NCI-H2081 treated with DMSO at 0.1 percent for 48 hours (cell line): ENCODE measurements around the gene BRCA1.
"Not testable (repeated sequence)": the region's sequence is repeated elsewhere in the genome, so short reads cannot be mapped to it uniquely, and the experiment has no call there.

Experiments
- DNase-seq: peaks from one replicate; lab custom pipeline; 2025; lab: John Stamatoyannopoulos, UW

BRCA1 gene

DNA sequence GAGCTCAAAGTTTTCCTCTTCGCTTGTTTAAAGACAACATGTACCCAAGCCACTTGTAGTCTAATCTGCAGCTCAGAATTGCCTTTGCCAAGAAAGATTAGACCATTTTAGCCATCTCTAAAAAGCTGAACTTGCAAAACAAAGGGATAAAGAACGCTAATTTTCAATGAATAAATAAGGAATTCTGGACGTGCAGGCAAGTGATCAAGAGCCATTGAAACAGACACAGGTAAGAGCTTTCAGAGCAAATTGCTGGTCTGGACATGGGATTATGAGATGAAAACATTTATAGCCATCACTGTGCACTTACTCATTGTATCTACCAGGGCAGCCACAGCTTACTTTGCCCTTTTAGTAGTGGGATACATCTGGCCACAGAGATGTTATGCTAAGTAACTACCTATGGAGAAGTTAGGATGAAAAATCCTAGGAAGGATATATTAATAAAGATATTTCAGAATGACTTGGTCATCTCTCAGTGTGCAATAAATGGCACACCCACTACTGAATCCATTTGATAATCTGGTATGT lies 55.7 kb downstream of the BRCA1 start:
- no peak for DNase-seq

DNA sequence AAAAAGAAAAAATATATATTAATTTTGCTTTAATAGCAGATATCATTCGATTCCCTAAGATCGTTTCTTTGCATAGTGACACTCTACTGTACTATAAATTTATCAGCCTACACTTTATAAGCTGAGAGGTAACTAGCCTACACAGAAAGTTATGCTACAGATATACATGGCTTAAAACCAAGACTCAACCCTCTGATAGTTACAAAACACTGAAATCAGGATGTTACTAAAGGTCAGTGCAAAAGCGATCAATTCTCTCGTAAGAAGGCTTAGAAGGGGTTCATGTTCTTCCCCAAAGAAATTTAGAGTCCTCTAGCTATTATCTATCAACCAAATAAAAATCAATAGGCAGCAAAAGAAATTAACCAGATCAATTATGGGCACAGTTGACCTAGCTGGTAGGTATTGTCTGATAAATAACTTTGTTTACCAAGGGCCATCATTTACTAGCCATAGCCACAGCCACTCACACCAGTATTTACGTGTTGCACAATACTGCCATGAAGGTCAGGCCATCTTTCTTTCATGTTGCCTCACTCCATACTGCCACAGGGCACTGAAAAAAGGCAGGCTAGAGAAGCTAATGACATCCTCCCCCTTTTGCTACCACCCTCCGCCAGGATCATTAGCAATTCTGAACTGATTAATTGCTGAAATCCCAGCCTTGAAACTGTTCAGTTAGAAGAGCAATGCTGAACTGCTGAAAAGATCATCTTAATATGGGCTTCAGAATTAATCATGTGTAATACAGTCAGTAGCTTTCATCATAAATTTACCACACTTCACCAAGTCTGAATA lies 56.4 kb downstream of the BRCA1 start:
- DNase-seq = no peak

DNA sequence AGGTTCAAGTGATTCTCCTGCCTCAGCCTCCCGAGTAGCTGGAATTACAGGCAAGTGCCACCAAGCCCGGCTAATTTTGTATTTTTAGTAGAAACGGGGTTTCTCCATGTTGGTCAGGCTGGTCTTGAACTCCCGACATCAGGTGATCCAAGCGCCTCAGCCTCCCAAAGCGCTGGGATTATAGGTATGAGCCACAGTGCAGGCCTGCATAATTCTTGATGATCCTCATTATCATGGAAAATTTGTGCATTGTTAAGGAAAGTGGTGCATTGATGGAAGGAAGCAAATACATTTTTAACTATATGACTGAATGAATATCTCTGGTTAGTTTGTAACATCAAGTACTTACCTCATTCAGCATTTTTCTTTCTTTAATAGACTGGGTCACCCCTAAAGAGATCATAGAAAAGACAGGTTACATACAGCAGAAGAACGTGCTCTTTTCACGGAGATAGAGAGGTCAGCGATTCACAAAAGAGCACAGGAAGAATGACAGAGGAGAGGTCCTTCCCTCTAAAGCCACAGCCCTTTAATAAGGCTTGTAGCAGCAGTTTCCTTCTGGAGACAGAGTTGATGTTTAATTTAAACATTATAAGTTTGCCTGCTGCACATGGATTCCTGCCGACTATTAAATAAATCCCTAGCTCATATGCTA lies 62.1 kb downstream of the BRCA1 start:
- no peak for DNase-seq

DNA sequence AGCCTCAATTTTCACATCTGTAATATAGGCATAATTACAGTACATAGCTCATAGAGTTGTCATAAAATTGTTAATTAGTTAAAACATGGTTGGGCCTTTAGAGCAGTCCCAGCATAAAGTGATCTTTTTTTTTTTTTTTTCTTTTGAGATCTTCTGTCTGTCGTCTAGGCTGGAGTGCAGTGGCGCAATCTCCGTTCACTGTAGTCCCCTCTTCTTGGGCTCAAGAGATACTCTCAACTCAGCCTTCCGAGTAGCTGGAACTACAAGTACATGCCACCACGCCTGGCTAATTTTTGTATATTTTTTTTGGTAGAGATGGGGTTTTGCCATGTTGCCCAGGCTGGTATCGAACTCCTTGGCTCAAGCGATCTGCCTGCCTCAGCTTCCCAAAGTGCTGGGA lies 69.1 kb downstream of the BRCA1 start:
- no peak for DNase-seq

DNA sequence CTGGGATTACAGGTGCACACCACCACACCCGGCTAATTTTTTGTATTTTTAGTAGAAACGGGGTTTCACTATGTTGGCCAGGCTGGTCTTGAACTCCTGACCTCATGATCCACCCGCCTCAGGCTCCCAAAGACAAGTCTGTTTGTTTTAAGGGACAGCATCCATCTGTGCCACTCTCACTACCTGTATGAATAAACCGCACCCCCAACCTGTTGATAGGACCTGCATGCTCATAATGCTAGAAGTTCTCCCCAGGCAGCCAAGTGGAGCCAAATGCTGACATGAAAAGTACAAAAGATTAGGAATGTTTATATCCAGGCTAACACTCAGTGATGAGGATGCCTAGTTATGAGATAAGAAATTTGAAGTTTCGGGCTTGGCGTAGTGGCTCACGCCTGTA lies 72.2 kb downstream of the BRCA1 start:
- DNase-seq = not testable (repeated sequence)

DNA sequence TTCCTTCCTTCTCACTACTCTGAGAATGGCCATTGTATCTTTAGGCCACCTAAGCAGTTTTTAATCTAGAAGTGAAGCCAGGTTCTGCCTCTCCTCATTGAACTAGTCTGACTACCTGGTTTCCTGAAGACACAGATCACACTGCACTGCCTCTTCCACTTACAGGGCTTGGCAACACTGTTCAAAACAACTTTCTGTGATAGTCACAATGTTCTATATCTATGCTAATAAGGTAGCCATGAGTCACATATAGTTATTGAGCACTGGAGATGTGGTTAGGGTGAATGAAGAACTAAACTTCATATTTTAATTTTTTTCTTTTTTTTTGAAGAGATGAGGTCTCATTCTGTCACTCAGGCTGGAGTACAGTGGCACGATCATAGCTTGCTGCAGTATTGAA lies 73.2 kb downstream of the BRCA1 start:
- DNase-seq = no peak

DNA sequence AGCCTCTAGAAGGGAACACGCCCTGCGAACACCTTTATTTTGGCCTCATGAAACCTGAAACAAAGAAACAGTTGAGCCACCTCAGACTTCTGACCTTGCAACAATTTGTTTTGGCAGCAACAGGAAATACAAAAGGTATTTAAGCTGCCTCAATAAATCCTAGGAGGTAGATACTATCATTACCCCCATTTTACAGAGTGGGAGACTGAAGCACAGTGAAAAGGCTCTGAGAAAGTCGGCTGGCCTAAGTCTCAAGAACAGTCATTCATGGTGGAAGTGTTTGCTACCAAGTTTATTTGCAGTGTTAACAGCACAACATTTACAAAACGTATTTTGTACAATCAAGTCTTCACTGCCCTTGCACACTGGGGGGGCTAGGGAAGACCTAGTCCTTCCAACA lies 81.1 kb downstream of the BRCA1 start:
- no peak for DNase-seq

DNA sequence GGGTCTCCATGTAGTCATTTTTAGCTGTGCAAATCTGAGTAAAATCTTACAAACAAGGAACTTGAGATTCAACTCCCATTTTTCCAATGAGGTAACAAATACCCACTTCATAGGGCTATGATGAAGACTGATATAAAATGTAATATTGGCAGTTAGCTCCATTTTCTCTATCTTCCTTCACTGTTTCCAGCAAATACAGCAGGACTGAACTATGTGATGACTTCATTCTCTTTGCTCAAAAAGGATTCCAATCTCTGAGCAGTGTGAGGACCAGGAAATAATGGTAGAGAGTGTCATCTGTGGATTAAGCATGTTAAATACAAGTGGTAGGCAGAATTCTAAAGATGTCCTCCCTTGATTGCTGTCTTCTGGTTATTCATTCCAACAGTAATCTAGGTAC lies 81.9 kb downstream of the BRCA1 start:
- DNase-seq = no peak

DNA sequence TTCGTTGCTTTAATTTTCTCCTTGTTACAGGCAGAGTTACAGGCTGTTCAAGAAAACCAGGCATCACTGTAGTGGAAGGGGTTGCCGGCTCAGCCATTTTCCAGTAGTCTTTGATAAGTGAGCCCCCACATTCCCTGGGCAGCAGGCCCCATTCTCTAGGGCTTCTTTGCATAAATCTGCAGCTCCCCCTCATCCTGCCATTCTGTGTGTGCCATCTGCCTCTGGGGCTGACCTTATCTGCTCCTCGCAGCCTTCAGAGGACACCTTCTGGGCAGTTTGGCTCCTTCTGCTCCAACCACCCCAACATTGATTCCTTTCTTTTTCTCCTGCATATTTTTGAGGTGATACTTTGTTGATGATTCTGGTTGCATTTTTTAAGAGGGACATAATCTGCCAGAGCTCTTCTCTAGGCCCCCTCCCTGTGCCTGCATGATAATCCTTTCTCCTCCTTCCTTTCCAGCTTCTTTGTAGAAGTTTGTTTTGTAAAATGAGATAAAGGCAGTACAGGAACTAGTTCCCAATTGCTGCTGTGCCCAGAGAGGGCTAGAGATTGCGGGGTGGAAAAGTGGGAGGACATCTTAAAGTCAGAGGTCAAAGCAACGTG lies 83.0 kb downstream of the BRCA1 start:
- DNase-seq = no peak

DNA sequence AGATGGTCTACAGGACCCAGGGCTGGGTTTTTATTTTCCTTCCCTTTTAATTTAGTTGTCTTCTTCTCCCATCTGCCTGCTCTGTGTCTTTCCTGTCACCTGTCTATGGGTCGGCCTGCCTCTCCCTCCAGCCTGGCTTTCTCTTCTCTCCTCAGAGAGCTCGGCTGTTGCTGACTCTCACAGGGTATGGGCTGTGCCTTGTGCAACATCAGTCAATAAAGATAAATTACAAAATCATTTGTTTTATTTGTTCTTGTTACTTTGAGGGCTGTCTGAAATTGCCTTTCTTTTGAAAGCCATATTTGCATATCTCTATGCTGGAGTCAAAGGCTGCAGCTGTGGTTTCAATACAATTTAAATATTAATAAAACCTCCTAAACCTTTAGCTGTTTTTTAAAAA lies 84.5 kb downstream of the BRCA1 start:
- DNase-seq = no peak

DNA sequence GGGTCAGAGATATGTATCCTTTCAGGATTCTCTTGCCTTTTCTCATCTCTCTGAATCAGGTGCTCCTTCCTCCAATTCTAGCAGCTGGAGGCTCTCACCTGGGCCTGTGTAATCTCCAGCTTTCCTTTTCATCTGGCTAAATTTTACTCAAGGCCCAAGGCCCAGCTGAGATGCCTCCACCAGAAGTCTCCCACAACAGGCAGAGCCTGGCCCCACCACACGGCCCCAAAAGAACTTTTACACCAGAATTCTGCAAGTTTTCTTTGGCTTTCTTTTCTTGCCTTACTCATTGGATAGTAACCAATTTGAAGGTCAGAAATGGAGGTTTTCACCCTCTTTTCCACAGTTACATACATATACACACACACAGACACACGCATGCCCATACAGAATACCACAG lies 85.5 kb downstream of the BRCA1 start:
- no peak for DNase-seq

DNA sequence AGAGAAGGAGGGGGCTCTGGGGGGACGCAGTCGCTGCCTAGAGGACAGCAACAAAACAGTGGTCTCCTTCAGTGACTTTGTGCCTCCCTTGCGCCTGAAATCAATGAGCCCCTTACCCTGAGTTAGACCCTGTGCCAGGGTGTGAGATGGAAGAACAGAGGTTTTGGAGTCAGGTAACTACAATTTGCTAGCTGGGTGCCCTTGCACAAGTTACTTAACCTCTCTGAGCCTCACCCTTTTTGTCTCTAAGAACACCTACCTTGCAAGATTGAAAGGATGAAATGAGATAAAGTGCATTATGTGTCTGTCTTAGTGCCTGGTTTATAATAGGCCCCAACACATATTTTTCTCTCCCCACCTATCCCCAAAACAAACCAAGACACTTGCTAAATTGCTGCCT lies 90.3 kb downstream of the BRCA1 start:
- DNase-seq = no peak

DNA sequence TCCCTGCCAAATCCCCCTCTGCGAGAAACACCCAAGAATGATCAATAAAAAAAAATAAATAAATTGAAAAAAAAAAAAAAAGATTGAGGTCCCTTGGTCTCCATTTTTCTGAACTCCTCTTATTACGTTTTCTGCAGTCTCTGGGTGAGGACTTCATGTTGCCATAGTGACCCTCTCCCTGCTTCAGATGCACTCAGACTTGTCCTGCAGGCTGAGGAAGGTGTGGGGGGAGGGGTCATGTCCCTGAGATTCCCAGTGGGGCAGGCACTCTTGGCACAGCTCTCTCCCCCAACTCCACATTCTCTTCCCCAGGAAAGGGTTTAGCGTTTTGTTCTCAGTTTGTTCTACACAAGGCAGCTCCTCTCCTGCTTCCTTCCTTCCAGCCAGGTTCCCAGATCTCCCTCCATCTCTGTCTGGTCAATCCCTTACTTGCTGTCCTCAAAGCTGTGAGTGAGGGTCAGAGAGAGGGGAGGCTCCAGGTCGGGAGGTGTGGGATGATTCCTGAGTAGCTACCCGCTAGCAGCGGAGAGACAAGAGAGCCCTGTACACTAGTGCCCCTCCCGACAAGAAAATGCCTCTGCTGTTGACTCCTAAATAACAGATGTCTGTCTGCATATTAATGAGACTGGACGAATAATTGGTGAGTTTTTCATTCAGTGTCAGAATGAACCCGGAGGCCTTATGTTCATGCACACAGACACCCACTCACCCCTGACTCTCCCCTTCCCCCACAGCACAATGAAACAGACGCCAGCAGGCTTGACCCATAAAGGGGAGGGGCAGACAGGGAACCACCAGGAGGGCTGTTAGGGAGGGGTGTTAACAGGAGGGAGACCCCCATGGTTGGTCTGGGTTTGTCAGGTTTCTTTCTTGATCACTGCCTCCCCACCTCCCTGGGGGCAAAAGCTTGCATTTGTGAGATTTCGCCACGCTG lies 90.9 kb downstream of the BRCA1 start:
- DNase-seq = no peak

DNA sequence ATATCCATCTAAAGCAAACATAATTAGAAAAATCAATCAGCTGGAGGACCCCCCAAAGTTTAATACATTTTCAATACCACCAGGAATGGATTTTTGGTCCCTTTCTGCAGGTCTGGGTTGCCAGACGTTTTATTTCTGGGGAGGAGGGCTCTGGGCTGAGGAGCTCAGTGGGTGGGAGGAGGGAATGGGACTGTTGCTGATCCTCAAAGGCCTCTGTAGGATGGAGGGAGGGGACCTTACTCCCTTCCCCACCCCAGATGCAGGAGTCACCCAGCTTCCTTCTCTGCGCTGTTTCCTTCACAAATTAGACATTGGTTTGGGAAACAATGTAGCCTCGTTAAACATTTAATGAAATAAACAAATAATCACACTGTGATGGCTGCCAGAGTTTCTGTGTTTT lies 93.5 kb downstream of the BRCA1 start:
- no peak for DNase-seq

DNA sequence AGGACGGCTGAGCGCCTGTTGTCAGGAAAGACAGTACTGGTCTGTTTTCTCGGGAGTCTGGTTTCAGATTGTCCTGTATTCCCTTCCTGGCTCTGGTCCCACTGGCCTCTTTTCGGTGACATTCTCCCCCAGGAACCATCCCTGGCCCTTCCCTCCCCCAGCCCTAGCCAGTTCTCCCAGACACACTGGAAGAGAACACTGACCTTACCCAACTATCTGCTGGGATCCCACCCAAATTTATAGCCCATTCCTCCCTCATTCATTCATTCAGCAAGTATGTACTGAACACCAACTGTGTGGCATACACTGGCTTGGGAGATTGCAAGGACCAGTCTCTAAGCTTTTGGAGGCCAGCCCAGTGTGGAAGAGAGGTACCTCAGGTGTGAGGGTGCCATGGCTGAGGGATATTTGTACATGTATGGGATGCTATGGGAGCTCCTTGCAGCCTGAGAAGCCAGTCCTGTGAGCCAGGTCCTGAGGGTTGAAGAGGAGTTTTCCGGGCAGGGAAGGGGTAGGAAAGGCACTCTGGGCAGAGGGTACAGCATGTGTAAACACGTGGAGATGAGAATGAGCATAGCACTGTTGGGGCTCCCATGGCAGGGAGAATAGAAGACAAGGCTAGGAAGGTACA lies 94.9 kb downstream of the BRCA1 start:
- no peak for DNase-seq

DNA sequence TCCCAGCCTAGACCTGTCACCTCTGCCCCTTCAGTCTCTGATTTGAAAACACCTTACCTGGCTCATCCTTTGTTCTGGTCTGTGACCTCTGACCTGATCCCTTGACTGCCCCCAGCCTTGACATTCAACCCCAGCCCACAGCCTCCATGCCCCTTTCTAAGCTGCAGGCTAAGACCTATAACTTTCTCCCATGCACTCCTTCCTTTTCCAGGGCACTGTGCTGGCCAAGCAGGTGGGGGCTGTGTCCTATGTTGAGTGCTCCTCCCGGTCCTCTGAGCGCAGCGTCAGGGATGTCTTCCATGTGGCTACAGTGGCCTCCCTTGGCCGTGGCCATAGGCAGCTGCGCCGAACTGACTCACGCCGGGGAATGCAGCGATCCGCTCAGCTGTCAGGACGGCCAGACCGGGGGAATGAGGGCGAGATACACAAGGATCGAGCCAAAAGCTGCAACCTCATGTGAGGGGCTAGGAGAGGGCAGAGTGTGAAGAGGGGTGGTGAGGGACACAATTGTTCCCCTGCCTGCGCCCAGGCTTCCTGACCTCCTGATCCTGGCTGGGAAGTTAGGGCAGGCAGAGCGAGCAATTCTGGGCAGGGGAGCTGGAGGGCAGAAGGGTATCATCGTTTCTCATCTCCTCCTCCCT lies 96.8 kb downstream of the BRCA1 start:
- DNase-seq = no peak

DNA sequence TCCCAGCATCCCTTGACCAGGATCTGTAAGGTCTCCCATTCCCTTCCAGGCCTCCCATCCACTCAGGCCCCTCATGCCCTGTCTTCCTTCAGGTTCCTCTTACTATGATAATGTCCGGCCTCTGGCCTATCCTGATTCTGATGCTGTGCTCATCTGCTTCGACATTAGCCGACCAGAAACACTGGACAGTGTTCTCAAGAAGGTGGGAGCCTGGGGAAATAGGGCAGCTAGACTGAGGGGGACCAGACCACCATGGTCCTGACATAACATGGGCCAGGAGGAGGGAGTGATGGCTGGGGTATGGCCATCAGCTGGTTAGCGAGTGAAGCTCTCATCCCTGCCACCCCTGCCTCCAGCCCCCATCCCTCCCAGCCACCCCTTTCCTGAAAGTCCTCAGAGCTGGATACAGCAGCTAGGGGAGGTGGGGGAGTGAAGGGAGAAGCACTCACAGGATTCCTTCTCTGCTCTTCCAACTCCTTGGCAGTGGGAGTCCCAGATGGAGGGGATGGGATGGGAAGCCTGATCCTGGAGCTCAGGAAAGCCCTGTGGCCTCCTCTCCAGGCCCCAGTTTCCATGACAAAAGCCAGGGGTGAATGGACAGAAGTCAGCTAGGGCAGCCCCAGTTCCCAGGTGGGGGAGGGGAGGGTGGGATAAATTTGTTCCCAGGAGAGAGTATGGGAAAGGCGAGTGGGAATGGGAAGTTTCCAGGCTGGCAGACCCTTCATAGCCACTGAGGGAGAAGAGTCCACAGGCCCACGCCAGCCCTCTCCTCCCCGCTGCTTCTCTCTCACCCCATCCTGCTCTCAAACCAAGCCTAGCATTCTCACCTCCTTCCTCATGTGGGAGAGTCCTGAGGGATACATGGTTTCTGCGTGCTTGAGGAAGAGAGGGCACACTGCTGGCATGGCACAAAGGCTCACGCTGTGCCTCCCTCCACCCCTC lies 97.8 kb downstream of the BRCA1 start:
- no peak for DNase-seq

DNA sequence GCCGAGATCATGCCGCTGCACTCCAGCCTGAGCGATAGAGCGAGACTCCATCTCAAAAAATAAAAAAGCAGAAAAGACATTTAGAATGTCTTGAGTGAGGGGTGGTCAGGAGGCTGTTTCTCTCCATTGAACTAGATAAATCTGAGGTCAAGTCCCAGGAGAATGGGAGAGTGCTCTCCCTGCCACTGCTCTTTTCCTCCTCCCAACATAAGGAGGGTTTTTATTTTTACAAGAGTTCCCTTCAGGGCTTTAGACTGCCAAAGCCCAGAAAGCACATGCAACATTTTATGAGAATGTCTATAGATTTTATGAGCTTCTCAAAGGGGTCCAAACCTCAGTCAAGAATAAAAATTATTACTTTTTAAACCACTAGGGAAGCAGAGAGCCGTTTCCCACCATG lies 98.6 kb downstream of the BRCA1 start:
- DNase-seq = no peak

DNA sequence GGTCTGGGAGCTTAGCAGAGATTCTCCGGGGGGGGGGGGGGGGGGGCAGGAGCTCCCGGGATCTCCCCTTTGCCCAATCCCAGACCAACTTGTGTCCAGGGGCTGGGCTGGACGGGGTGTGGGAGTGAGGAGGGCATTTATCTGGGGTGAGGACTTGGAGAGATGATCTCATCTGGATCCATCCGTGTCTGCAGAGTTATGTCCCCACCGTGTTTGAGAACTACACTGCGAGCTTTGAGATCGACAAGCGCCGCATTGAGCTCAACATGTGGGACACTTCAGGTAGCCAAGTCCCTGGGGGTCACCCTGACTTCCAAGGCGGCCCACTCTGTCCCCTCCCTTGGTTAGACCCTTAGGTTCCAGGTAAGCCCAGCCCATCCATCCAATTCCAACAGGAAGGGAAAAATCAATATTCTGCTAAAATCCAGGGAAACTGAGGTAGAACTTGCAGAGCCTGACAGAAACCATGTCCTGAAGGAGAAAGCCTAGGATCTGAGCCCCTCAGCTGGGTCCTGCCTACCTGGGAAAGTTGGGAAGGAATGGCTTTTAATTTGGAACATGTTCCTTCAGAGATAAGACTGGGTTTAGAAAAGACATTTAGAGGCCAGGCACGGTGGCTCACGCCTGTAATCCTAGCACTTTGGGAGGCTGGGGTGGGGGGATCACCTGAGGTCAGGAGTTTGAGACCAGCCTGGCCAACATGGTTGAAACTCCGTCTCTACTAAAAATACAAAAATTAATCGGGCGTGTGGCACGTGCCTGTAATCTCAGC lies 99.2 kb downstream of the BRCA1 start:
- no peak for DNase-seq
